ENCODE results near the gene GPR26.

DNA sequence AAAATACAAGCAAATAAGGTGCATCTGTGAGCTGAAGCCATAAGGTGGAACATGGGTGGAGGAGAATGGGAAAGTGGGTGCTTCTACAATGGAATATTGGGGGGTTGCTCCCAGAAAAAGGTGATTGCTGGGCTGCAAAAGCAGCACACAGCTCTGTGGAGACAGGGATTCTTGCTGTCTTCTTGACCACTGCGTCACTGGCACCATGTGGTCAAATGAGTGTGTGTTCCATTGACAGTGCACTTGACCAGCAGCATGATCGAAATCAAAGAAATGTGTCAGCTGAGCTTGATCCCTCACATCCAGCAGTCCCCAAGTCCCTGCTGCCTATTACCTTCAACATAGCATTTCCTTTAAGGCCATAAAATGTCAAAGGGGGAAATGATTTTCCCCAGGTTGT, 56.2 kb downstream of the GPR26 start:
- TF ChIP-seq TAF1 (IDR thresholded peaks at IDR 0.05; ENCODE audit: low read depth, low read length) (no peak), POLR2A (IDR thresholded peaks at IDR 0.05; ENCODE audit: low read depth, low read length) (no peak), SPI1 (IDR thresholded peaks at IDR 0.05; ENCODE audit: low read depth, low read length) (no peak), POLR2AphosphoS5 (IDR thresholded peaks at IDR 0.05; ENCODE audit: low read depth, low read length) (no peak), POU2F2 (IDR thresholded peaks at IDR 0.05; ENCODE audit: low read depth, low read length) (no peak)

Data from GM12891 (cell line).